CD4-positive, alpha-beta T cell (primary cell): ENCODE data around the gene HLCS. TPM values are rescaled to one million over a fixed set of nuclear protein-coding genes. Genes with fewer than 3 reads are reported as not detected.

Experiments used
- ATAC-seq: fragments of 200-7000 bp; cut with Tn5 transposase; one replicate; pipeline ENCODE4 v1.10.0; 2022; ENCODE audit warnings: mild to moderate bottlenecking; ENCODE audit not compliant: poor library complexity
- CTCF ChIA-PET: fragments of 350-600 bp; sonication (Branson Sonifier 250); formaldehyde crosslinking; loops from one replicate; lab custom pipeline; 2021; ENCODE audit warnings: antibody characterized with exemption, inconsistent platforms; lab: Charles Lee
- POLR2A ChIA-PET: fragments of 350-600 bp; sonication (Branson Sonifier 250); formaldehyde crosslinking; loops from one replicate; lab custom pipeline; 2021; ENCODE audit warnings: antibody characterized with exemption, inconsistent platforms; lab: Charles Lee
- DNase-seq, 14 experiments: peaks; one replicate each; pipeline ENCODE4 v3.0.0-alpha.2; 2013 to 2020; ENCODE audit warnings: mixed read lengths in 2 of 14
- H3K27ac ChIP-seq, 2 donors: one replicate each; pipeline versions ENCODE4 v1.5.1 to v1.7.0; 2013; ENCODE audit warnings: low read length in 2 of 2, low read depth in 1 of 2, mild to moderate bottlenecking in 1 of 2
- H3K27me3 ChIP-seq, 2 experiments: 1 replicate in 1 of 2; 2 replicates in 1 of 2; pipeline versions ENCODE4 v1.6.1 to v1.7.0; 2013; ENCODE audit warnings: low read length in 2 of 2, control low read depth in 1 of 2, mild to moderate bottlenecking in 1 of 2, moderate library complexity in 1 of 2; ENCODE audit not compliant: insufficient read depth in 2 of 2, control insufficient read depth in 1 of 2
- H3K36me3 ChIP-seq: one replicate; pipeline ENCODE4 v1.6.1; 2013; ENCODE audit warnings: low read length, control low read depth; ENCODE audit not compliant: insufficient read depth
- H3K4me1 ChIP-seq: one replicate; pipeline ENCODE4 v1.6.1; 2013; ENCODE audit warnings: low read length, control low read depth; ENCODE audit not compliant: insufficient read depth
- H3K4me3 ChIP-seq: one replicate; pipeline ENCODE4 v1.5.1; 2013; ENCODE audit warnings: mild to moderate bottlenecking, low read length, moderate library complexity
- H3K9me3 ChIP-seq, 2 experiments: 1 replicate in 1 of 2; 2 replicates in 1 of 2; pipeline versions ENCODE4 v1.6.1 to v1.7.0; 2013; ENCODE audit warnings: low read length in 2 of 2, mild to moderate bottlenecking in 2 of 2, control low read depth in 1 of 2, moderate library complexity in 1 of 2; ENCODE audit not compliant: control insufficient read depth in 1 of 2, insufficient read depth in 1 of 2
- H3K27ac Mint-ChIP-seq: one replicate; pipeline ENCODE4 v1.8.0; 2020; ENCODE audit warnings: mixed read lengths
- H3K27me3 Mint-ChIP-seq: one replicate; pipeline ENCODE4 v1.8.0; 2021; ENCODE audit warnings: mixed read lengths
- H3K36me3 Mint-ChIP-seq: one replicate; pipeline ENCODE4 v1.8.0; 2021; ENCODE audit warnings: low read depth, mixed read lengths
- H3K4me1 Mint-ChIP-seq: one replicate; pipeline ENCODE4 v1.8.0; 2021; ENCODE audit warnings: low read depth, mixed read lengths
- H3K4me3 Mint-ChIP-seq: one replicate; pipeline ENCODE4 v1.8.0; 2020; ENCODE audit warnings: mild to moderate bottlenecking, mixed read lengths
- H3K9me3 Mint-ChIP-seq: one replicate; pipeline ENCODE4 v1.8.0; 2020; ENCODE audit warnings: mixed read lengths
- CTCF ChIP-seq: fragments of 200-600 bp; IDR thresholded peaks from one replicate; pipeline ENCODE4 v1.8.0; 2022; ENCODE audit warnings: antibody characterized with exemption, mild to moderate bottlenecking
- intact Hi-C, 2 experiments: fragments of 100-400 bp; cut with DNase I in 1 of 2; cut with micrococcal nuclease in 1 of 2; formaldehyde crosslinking; loops; one replicate each; pipeline versions ENCODE4 v1.15.1 to v1.9.0; 2023 to 2025; cut with DNase I, micrococcal nuclease
- total RNA-seq, 174 experiments: library from RNA in 2 of 174; stranded (reverse) in 2 of 174; gene quantifications; one replicate each; pipeline ENCODE4 v1.2.3 and lab custom pipeline; 2021 to 2026

The HLCS gene
- total RNA-seq, 2 experiments from 2014 or later, result 8.1 to 10.0 TPM

- DNase-seq (no peak), ATAC-seq (no peak)
- Histone ChIP-seq H3K27ac (no peak overlapping the region), H3K4me1 (peaks cover 17% of the 10 kb centered on the region), H3K36me3 (no peaks in the 10 kb centered on the region), H3K9me3 (no peaks in the 10 kb centered on the region), H3K27me3 (no peaks in the 10 kb centered on the region), H3K4me3 (no peak overlapping the region)
- H3K4me3 Mint-ChIP-seq, result no peak overlapping the region
- H3K4me1 Mint-ChIP-seq, result peaks cover 11% of the 10 kb centered on the region
- no peaks in the 10 kb centered on the region for H3K36me3 Mint-ChIP-seq
- TF ChIP-seq CTCF, result no peak
- POLR2A ChIA-PET, result interaction anchor here (1.0 kb wide), 1 partner anchor 852 kb away, joined by 3 read pairs; no protein-coding TSS in a partner anchor
- H3K27ac Mint-ChIP-seq, result no peak overlapping the region
- intact Hi-C loops, result no loop called here
- H3K9me3 Mint-ChIP-seq, result no peaks in the 10 kb centered on the region
- H3K27me3 Mint-ChIP-seq, result peaks cover 6% of the 10 kb centered on the region
- CTCF ChIA-PET, result interaction anchor here (1.2 to 1.9 kb wide), 3 partner anchors 10 to 34 kb away, joined by 3 to 8 read pairs (median 6); partner anchors contain the start of genes HLCS and RIPPLY3
These were observed 9.9 kb upstream of the HLCS start for GRCh38 chr21:36976228-36976861.

DNA sequence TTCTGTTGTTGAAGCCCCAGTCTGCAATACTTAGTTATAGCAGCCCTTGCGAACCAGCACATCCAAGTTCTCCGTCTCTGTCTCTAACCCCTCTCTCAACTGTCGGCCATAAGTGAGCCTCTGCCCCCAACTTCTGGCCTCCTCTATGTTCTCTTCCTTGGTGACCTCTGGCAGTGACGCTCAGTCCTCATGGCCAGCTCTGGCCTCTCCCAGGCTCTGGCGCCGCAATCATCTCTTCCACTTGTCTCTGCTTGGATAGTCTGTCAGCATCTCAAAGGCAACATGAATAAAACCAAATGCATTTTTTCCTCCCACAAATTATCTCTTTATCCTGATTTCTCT is 8.4 kb upstream of the HLCS start:
- no peak for TF ChIP-seq CTCF
- ATAC-seq (no peak), DNase-seq (no peak)
- no peaks in the 10 kb centered on the region for H3K36me3 Mint-ChIP-seq
- Histone ChIP-seq H3K4me1 (peaks cover 8% of the 10 kb centered on the region), H3K27me3 (no peaks in the 10 kb centered on the region), H3K4me3 (no peak overlapping the region), H3K36me3 (no peaks in the 10 kb centered on the region), H3K27ac (no peak overlapping the region), H3K9me3 (no peaks in the 10 kb centered on the region)
- H3K9me3 Mint-ChIP-seq, result no peaks in the 10 kb centered on the region
- H3K4me1 Mint-ChIP-seq, result no peaks in the 10 kb centered on the region
- no peaks in the 10 kb centered on the region for H3K27me3 Mint-ChIP-seq
- no peak overlapping the region for H3K27ac Mint-ChIP-seq
- ChIA-PET CTCF (no interaction called here), POLR2A (no interaction called here)
- intact Hi-C loops, result no loop called here
- H3K4me3 Mint-ChIP-seq, result no peak overlapping the region

DNA sequence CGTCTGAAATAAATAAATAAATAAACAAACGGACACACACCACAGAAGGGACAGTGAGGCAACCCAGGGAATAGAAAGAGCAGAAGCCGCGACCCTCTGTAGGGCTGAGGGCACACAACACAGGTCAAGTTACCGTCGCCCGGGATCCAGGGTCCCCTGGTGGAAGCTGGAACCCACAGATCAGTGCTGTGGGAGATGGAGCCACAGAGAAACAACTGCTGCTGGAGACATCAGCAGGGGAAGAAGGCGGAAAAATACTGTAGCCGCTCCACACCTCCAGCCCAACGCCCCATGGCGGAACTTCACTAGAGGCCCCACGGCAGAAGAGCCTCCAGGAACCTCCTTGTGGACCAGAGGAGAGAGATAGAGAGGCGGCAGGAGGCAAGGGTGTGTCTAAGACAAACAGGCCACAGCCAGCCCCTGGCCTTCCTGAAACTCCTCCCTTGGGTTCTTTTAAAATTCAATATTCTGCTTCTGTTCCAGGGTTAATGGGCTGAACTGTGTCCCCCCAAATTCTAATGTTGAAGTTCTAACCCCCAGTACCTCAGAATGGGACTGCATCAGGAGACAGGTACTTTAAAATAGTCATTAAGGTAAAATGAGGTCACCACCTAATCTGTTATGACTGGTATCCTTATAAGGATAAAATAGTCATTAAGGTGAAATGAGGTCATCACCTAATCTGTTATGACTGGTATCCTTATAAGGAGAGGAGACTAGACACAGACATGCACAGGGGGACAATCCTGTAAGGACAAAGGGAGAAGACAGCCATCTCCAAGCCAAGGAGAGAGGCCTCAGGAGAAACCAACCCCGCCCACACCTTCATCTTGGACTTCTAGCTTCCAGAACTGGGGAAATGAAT is 7.7 kb upstream of the HLCS start:
- H3K4me3 ChIP-seq, result no peak overlapping the region
- no peak overlapping the region for H3K4me3 Mint-ChIP-seq
- ATAC-seq (no peak), DNase-seq (no peak)
- ChIA-PET CTCF (no interaction called here), POLR2A (no interaction called here)
- no peaks in the 10 kb centered on the region for H3K9me3 ChIP-seq
- H3K27ac ChIP-seq, result no peak overlapping the region
- no peaks in the 10 kb centered on the region for H3K36me3 Mint-ChIP-seq
- intact Hi-C loops, result no loop called here
- no peaks in the 10 kb centered on the region for H3K9me3 Mint-ChIP-seq
- no peaks in the 10 kb centered on the region for H3K27me3 ChIP-seq
- TF ChIP-seq CTCF, result no peak
- H3K27me3 Mint-ChIP-seq, result no peaks in the 10 kb centered on the region
- H3K4me1 Mint-ChIP-seq, result no peaks in the 10 kb centered on the region
- H3K4me1 ChIP-seq, result peaks cover 8% of the 10 kb centered on the region
- H3K36me3 ChIP-seq, result no peaks in the 10 kb centered on the region
- H3K27ac Mint-ChIP-seq, result no peak overlapping the region
